Measurements from ENCODE around the gene DRAP1. TPM values are rescaled to one million over a fixed set of nuclear protein-coding genes. Genes with fewer than 3 reads are reported as not detected.

The DRAP1 gene
- total RNA-seq, 4 donors from 2014 or later = 64.5 to 134 (median 93.3) TPM

DNA sequence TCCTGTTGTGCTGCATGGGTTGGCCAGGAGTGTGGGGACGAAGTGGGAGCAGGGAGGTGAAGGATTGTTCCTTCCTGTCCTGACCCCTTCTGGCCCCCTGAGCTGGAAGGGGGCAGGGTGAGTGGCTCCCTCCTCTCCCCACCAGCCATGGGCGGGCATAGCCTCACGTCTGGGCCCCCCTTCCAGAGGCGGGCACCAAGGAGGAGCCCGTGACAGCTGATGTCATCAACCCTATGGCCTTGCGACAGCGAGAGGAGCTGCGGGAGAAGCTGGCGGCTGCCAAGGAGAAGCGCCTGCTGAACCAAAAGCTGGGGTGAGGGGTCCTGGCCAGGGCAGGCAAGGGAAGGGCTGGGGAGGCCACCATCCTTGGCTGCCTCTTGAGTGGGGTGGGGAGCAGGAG is 45.7 kb downstream of the DRAP1 start:
- DNase-seq (ENCODE audit: low spot score in 2 of 2) = no peak
- 76 to 91% methylated on average over 9 to 10 of the region's 10 CpGs for WGBS, 2 donors
- no peak overlapping the region for H3K27ac ChIP-seq
- H3K36me3 ChIP-seq = peaks cover 3 to 63% (median 40%) of the 10 kb centered on the region in 3 donors
- no peak for TF ChIP-seq EP300 (IDR thresholded peaks at IDR 0.05)
- TF ChIP-seq POLR2A (IDR thresholded peaks at IDR 0.05) = no peak
- TF ChIP-seq, protein P1, sequence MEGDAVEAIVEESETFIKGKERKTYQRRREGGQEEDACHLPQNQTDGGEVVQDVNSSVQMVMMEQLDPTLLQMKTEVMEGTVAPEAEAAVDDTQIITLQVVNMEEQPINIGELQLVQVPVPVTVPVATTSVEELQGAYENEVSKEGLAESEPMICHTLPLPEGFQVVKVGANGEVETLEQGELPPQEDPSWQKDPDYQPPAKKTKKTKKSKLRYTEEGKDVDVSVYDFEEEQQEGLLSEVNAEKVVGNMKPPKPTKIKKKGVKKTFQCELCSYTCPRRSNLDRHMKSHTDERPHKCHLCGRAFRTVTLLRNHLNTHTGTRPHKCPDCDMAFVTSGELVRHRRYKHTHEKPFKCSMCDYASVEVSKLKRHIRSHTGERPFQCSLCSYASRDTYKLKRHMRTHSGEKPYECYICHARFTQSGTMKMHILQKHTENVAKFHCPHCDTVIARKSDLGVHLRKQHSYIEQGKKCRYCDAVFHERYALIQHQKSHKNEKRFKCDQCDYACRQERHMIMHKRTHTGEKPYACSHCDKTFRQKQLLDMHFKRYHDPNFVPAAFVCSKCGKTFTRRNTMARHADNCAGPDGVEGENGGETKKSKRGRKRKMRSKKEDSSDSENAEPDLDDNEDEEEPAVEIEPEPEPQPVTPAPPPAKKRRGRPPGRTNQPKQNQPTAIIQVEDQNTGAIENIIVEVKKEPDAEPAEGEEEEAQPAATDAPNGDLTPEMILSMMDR (IDR thresholded peaks at IDR 0.05) = no peak
- no peak overlapping the region for H3K4me3 ChIP-seq
- no peaks in the 10 kb centered on the region for H3K9me3 ChIP-seq
- H3K4me1 ChIP-seq = peaks cover 0 to 39% (median 21%) of the 10 kb centered on the region in 4 donors
- H3K27me3 ChIP-seq = no peaks in the 10 kb centered on the region

DNA sequence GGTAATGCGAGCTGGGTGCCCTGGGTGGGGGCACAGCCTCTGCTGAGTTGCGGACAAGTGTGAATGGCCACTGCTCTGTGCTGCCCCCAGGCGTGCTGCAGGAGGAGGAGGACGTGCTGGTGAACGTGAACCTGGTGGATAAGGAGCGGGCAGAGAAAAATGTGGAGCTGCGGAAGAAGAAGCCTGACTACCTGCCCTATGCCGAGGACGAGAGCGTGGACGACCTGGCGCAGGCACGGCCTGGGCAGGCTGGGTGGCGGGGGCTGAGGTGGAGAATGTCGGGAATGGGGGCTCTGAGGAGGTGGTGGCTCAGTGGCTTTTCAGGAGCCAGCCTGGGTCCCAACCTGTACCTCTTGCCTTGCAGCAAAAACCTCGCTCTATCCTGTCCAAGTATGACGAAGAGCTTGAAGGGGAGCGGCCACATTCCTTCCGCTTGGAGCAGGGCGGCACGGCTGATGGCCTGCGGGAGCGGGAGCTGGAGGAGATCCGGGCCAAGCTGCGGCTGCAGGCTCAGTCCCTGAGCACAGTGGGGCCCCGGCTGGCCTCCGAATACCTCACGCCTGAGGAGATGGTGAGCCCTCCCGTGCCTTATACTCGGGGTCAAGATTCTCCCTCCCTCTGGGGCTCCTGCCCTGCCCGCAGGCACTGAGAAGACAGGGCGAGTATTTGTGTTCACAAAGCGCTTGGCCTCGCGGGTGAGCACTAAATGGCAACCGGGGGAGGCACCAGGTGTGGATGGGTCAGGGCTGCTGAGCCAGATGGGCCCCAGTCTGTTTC is 46.9 kb downstream of the DRAP1 start:
- 90% methylated on average over 36 of the region's 36 CpGs for WGBS, 2 donors
- Histone ChIP-seq H3K36me3 (peaks cover 3 to 70% (median 40%) of the 10 kb centered on the region in 3 donors), H3K27ac (no peak overlapping the region)

DNA sequence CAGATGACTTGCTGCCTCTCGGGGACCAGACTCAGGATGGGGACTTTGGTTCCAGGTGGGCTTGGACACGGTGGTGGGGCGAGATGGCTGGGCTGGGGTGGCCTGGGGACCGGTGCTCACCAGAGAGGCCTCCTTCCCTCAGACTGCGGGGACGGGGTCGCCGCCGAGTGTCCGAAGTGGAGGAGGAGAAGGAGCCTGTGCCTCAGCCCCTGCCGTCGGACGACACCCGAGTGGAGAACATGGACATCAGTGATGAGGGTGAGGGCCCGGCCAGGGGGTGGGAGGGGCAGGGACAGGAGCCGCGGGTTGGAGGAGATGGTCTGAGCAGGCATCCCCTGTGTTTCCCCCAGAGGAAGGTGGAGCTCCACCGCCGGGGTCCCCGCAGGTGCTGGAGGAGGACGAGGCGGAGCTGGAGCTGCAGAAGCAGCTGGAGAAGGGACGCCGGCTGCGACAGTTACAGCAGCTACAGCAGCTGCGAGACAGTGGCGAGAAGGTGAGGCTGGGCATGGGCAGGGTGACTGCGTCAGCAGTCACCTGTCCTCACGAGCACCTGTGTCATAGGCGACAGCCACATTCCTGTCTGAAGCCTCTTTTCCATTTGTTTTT is 48.2 kb downstream of the DRAP1 start:
- Histone ChIP-seq H3K9me3 (no peaks in the 10 kb centered on the region), H3K27ac (no peak overlapping the region), H3K4me1 (peaks cover 0 to 30% (median 16%) of the 10 kb centered on the region in 4 donors), H3K27me3 (no peaks in the 10 kb centered on the region), H3K36me3 (peaks cover 3 to 80% (median 40%) of the 10 kb centered on the region in 3 donors), H3K4me3 (no peak overlapping the region)
- DNase-seq (ENCODE audit: low spot score in 2 of 2) = no peak
- WGBS, 2 donors = 90 to 93% methylated on average over 29 to 30 of the region's 30 CpGs
- TF ChIP-seq, protein P1 (IDR thresholded peaks at IDR 0.05) = no peak
- TF ChIP-seq POLR2A (IDR thresholded peaks at IDR 0.05) (no peak), EP300 (IDR thresholded peaks at IDR 0.05) (no peak)

More for the DNA sequence above, 46.9 kb downstream of the DRAP1 start:
- H3K4me3 ChIP-seq = no peak overlapping the region
- no peak for DNase-seq (ENCODE audit: low spot score in 2 of 2)
- TF ChIP-seq, protein P1 (IDR thresholded peaks at IDR 0.05) = no peak
- TF ChIP-seq EP300 (IDR thresholded peaks at IDR 0.05) = no peak
- no peak for TF ChIP-seq POLR2A (IDR thresholded peaks at IDR 0.05)
- H3K4me1 ChIP-seq = peaks cover 0 to 33% (median 20%) of the 10 kb centered on the region in 4 donors
- no peaks in the 10 kb centered on the region for H3K9me3 ChIP-seq
- no peaks in the 10 kb centered on the region for H3K27me3 ChIP-seq

DNA sequence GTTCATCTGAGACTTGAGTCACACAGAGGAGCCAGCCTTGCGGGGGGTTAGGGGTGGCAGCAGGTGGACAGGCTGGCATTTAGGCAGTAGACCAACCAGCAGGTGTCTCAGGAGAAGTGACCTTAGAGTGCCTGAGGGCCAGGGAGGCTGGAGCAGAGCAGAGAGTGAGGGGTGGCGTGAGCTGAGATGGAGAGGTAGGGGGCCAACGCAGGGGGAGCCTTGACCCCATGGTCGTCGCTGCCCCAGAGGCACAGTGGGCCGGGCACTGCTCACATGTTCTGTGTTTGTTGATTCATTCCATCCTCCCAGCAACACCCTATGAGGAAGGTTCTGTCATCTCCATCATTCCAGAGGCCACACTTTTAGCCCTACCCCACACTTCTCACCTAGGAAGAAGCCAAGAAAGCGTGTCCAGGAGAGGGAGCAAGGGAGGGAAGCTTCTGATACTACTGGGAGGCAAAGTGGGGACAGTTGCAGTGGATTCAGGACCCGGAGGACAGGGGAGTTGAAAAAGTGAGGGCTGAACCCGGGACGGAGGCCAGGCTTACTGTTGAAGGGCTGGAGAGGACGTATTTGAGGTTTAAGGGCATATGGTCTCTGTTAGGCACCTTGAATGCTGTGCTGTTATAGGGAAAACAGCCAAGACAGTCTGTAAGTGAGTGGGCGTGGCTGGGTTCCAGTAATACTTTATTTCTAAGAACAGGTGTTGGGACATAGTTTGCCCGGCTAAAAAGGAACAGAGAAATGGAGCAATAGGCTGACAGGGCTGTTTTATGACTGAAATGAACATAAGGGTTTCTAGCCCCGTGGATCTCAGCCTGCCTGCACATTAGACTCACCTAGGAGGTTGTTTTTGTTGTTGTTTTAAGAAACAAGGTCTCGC is 49.6 kb downstream of the DRAP1 start:
- WGBS, 2 donors = 81 to 84% methylated on average over 15 of the region's 15 CpGs
- no peak for DNase-seq (ENCODE audit: low spot score in 2 of 2)
- no peak overlapping the region for H3K27ac ChIP-seq
- H3K4me1 ChIP-seq = peaks cover 0 to 16% (median 2%) of the 10 kb centered on the region in 4 donors
- H3K27me3 ChIP-seq = no peaks in the 10 kb centered on the region
- H3K4me3 ChIP-seq = no peak overlapping the region
- peaks cover 6 to 90% (median 40%) of the 10 kb centered on the region in 3 donors for H3K36me3 ChIP-seq
- H3K9me3 ChIP-seq = no peaks in the 10 kb centered on the region
- TF ChIP-seq EP300 (IDR thresholded peaks at IDR 0.05) = no peak
- TF ChIP-seq POLR2A (IDR thresholded peaks at IDR 0.05) = no peak
- TF ChIP-seq, protein P1 (IDR thresholded peaks at IDR 0.05) = no peak

Other genes starting within 250 kb of the DRAP1 start
- gene KAT5, start 207.2 kb upstream of the DRAP1 start, total RNA-seq = 100 to 1,000 TPM in 1 of 4 donors, 10 to 100 TPM in 3; 68.1 to 118 (median 92.3) TPM
- gene RNASEH2C, start 198.6 kb upstream of the DRAP1 start, total RNA-seq = 100 to 1,000 TPM; 142 to 197 (median 152) TPM
- 10 to 100 TPM; 12.7 to 27.5 (median 18.8) TPM for gene AP5B1, start 138.4 kb upstream of the DRAP1 start, total RNA-seq
- not detected for gene OVOL1, start 132.4 kb upstream of the DRAP1 start, total RNA-seq
- 1 to 10 TPM in 2 of 4 donors, under 1 TPM in 1, not detected in 1; 0.78 to 2.5 (median 1.5) TPM for gene SNX32, start 85.5 kb upstream of the DRAP1 start, total RNA-seq
- 100 to 1,000 TPM; 461 to 881 (median 580) TPM for gene CFL1, start 61.2 kb upstream of the DRAP1 start, total RNA-seq
- 10 to 100 TPM; 54.0 to 83.1 (median 68.3) TPM for gene MUS81, start 59.0 kb upstream of the DRAP1 start, total RNA-seq
- gene EFEMP2, start 46.6 kb upstream of the DRAP1 start, total RNA-seq = 10 to 100 TPM; 59.2 to 92.7 (median 82.0) TPM
- gene CTSW, start 39.6 kb upstream of the DRAP1 start, total RNA-seq = 1 to 10 TPM in 2 of 4 donors, not detected in 2; 1.5 to 3.1 TPM
- gene FIBP, start 31.0 kb upstream of the DRAP1 start, total RNA-seq = 10 to 100 TPM; 53.6 to 73.2 (median 63.7) TPM
- 100 to 1,000 TPM in 2 of 4 donors, 10 to 100 TPM in 2; 73.0 to 108 (median 89.4) TPM for gene CCDC85B, start 28.8 kb upstream of the DRAP1 start, total RNA-seq
- gene FOSL1, start 19.0 kb upstream of the DRAP1 start, total RNA-seq = 1 to 10 TPM in 3 of 4 donors, not detected in 1; 1.3 to 3.3 (median 1.4) TPM
- 10 to 100 TPM; 14.7 to 30.4 (median 21.7) TPM for gene C11orf68, start 364 bp upstream of the DRAP1 start, total RNA-seq
- not detected for gene TSGA10IP, start 26.1 kb downstream of the DRAP1 start, total RNA-seq
- 10 to 100 TPM; 49.6 to 73.7 (median 62.3) TPM for gene SART1, start 42.3 kb downstream of the DRAP1 start, total RNA-seq
- 10 to 100 TPM; 27.0 to 40.6 (median 29.5) TPM for gene EIF1AD, start 82.7 kb downstream of the DRAP1 start, total RNA-seq
- gene BANF1, start 83.1 kb downstream of the DRAP1 start, total RNA-seq = 10 to 100 TPM; 23.9 to 68.9 (median 51.0) TPM
- 1 to 10 TPM in 1 of 4 donors, not detected in 3; 1.2 TPM for gene CST6, start 92.6 kb downstream of the DRAP1 start, total RNA-seq
- under 1 TPM in 1 of 4 donors, not detected in 3; 0.87 TPM for gene CATSPER1, start 107.1 kb downstream of the DRAP1 start, total RNA-seq
- not detected for gene GAL3ST3, start 129.7 kb downstream of the DRAP1 start, total RNA-seq
- gene SF3B2, start 132.9 kb downstream of the DRAP1 start, total RNA-seq = 100 to 1,000 TPM; 148 to 216 (median 156) TPM
- 10 to 100 TPM; 32.0 to 62.7 (median 51.8) TPM for gene PACS1, start 150.8 kb downstream of the DRAP1 start, total RNA-seq